ENCODE data around the gene GPR12. TPM values are rescaled to one million over a fixed set of nuclear protein-coding genes. Genes with fewer than 3 reads are reported as not detected.

GPR12 gene
- polyA plus RNA-seq, 1 donor (not counting 4 experiments of a cell fraction or from before 2014, with no cell fraction given) = not detected

DNA sequence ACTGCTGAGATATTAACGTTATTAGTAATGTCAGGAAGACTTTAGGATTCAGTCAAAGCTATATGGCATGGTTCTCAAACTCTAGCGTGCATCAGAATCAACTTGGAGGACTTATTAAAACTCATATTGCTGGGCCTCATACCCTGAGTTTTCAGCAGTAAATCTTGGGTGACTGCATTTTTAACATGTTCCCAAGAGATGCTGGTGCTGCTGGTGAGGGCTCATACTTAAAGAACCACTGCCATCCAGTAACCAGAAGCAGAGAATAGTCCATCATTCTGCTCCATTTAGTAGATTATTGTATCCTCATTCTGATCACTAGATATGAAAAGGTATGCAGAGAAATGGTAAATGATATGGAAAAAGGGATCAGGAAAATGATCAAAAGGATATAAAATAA lies 7.9 kb downstream of the GPR12 start:
- Histone ChIP-seq H3K9ac (ENCODE audit: control insufficient read depth, extremely low read depth, insufficient read depth, low read length) (no peak overlapping the region), H3K4me1 (ENCODE audit: control insufficient read depth, extremely low read depth, insufficient read depth, low read length) (no peaks in the 10 kb centered on the region), H3K9me1 (ENCODE audit: control insufficient read depth, extremely low read depth, insufficient read depth, low read length) (no peaks in the 10 kb centered on the region), H3K4me2 (ENCODE audit: control insufficient read depth, extremely low read depth, insufficient read depth, low read depth, low read length) (no peak overlapping the region), H2AFZ (ENCODE audit: control insufficient read depth, low read length) (no peak overlapping the region), H3K79me2 (ENCODE audit: control insufficient read depth, insufficient read depth, low read length) (no peaks in the 10 kb centered on the region), H3K9me3 (ENCODE audit: control insufficient read depth, low read depth, low read length) (no peaks in the 10 kb centered on the region), H3K4me3 (ENCODE audit: control insufficient read depth in 2 of 3, extremely low read depth in 1 of 3, insufficient read depth in 2 of 3, low read depth in 1 of 3, low read length in 3 of 3) (no peak overlapping the region), H3K27me3 (ENCODE audit: control insufficient read depth, extremely low read depth, insufficient read depth, low read length) (no peaks in the 10 kb centered on the region), H3K27ac (ENCODE audit: control insufficient read depth, insufficient read depth, low read length) (no peak overlapping the region), H4K20me1 (ENCODE audit: control insufficient read depth, extremely low read depth, insufficient read depth, low read length) (no peaks in the 10 kb centered on the region), H3K36me3 (ENCODE audit: control insufficient read depth in 2 of 2, extremely low read depth in 1 of 2, insufficient read depth in 2 of 2, low read length in 2 of 2) (no peaks in the 10 kb centered on the region)
- DNase-seq (ENCODE audit: low read depth, low spot score) (no peak), FAIRE-seq (no peak)
- dilution Hi-C loops (cut with MboI; ENCODE audit: extremely low pct_ligation_motif_present, low sequenced_read_pairs) = no loop called here
- TF ChIP-seq, protein P1, sequence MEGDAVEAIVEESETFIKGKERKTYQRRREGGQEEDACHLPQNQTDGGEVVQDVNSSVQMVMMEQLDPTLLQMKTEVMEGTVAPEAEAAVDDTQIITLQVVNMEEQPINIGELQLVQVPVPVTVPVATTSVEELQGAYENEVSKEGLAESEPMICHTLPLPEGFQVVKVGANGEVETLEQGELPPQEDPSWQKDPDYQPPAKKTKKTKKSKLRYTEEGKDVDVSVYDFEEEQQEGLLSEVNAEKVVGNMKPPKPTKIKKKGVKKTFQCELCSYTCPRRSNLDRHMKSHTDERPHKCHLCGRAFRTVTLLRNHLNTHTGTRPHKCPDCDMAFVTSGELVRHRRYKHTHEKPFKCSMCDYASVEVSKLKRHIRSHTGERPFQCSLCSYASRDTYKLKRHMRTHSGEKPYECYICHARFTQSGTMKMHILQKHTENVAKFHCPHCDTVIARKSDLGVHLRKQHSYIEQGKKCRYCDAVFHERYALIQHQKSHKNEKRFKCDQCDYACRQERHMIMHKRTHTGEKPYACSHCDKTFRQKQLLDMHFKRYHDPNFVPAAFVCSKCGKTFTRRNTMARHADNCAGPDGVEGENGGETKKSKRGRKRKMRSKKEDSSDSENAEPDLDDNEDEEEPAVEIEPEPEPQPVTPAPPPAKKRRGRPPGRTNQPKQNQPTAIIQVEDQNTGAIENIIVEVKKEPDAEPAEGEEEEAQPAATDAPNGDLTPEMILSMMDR (optimal IDR thresholded peaks at IDR 0.05 in 1 of 3, IDR thresholded peaks at IDR 0.05 in 1 of 3, conservative IDR thresholded peaks at IDR 0.05 in 1 of 3; ENCODE audit: extremely low read depth in 1 of 3, insufficient read depth in 2 of 3, low read length in 3 of 3) = no peak
- TF ChIP-seq EZH2 (IDR thresholded peaks at IDR 0.05; ENCODE audit: low read length) = no peak

DNA sequence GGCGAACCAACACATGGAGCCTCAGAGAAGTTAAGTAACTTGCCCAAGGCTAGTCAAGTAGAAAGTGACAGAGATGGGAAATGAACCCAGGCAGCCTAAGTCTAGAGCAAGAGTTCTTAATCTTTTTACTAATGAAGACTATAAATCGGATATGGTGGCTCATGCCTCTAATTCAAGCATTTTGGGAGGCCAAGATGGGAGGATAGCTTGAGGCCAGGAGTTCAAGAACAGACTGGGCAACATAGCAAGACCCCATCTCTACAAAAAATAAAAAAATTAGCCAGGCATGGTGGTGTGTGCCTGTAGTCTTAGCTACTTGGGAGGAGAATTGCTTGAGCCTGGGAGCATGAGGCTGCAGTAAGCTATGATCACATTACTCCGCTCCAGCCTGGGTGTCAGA lies 10.7 kb downstream of the GPR12 start:
- H2AFZ ChIP-seq (ENCODE audit: control insufficient read depth, low read length) = no peak overlapping the region
- no peaks in the 10 kb centered on the region for H4K20me1 ChIP-seq (ENCODE audit: control insufficient read depth, extremely low read depth, insufficient read depth, low read length)
- H3K36me3 ChIP-seq (ENCODE audit: control insufficient read depth in 2 of 2, extremely low read depth in 1 of 2, insufficient read depth in 2 of 2, low read length in 2 of 2) = no peaks in the 10 kb centered on the region
- H3K4me1 ChIP-seq (ENCODE audit: control insufficient read depth, extremely low read depth, insufficient read depth, low read length) = no peaks in the 10 kb centered on the region
- H3K9ac ChIP-seq (ENCODE audit: control insufficient read depth, extremely low read depth, insufficient read depth, low read length) = no peak overlapping the region
- no peak for FAIRE-seq
- no peak for DNase-seq (ENCODE audit: low read depth, low spot score)
- no peaks in the 10 kb centered on the region for H3K9me3 ChIP-seq (ENCODE audit: control insufficient read depth, low read depth, low read length)
- no peaks in the 10 kb centered on the region for H3K9me1 ChIP-seq (ENCODE audit: control insufficient read depth, extremely low read depth, insufficient read depth, low read length)
- H3K79me2 ChIP-seq (ENCODE audit: control insufficient read depth, insufficient read depth, low read length) = no peaks in the 10 kb centered on the region
- H3K4me2 ChIP-seq (ENCODE audit: control insufficient read depth, extremely low read depth, insufficient read depth, low read depth, low read length) = no peak overlapping the region
- TF ChIP-seq, protein P1 (optimal IDR thresholded peaks at IDR 0.05 in 1 of 3, IDR thresholded peaks at IDR 0.05 in 1 of 3, conservative IDR thresholded peaks at IDR 0.05 in 1 of 3; ENCODE audit: extremely low read depth in 1 of 3, insufficient read depth in 2 of 3, low read length in 3 of 3) = no peak
- TF ChIP-seq EZH2 (IDR thresholded peaks at IDR 0.05; ENCODE audit: low read length) = no peak
- peaks cover 5% of the 10 kb centered on the region for H3K27me3 ChIP-seq (ENCODE audit: control insufficient read depth, extremely low read depth, insufficient read depth, low read length)
- dilution Hi-C loops (cut with MboI; ENCODE audit: extremely low pct_ligation_motif_present, low sequenced_read_pairs) = no loop called here
- H3K4me3 ChIP-seq (ENCODE audit: control insufficient read depth in 2 of 3, extremely low read depth in 1 of 3, insufficient read depth in 2 of 3, low read depth in 1 of 3, low read length in 3 of 3) = no peak overlapping the region
- H3K27ac ChIP-seq (ENCODE audit: control insufficient read depth, insufficient read depth, low read length) = no peak overlapping the region

Data from keratinocyte (primary cell).